A549 (cell line): ENCODE data around the gene ARL11. TPM values are rescaled to one million over a fixed set of nuclear protein-coding genes. Genes with fewer than 3 reads are reported as not detected.
A peak's percentile ranks its signal among the peaks of the same experiment; 100 is the strongest.

Experiments
- ATAC-seq, 2 experiments: fragments of 200-7000 bp in 1 of 2; fragments of >200 bp in 1 of 2; cut with Nextera tagmentation in 1 of 2; cut with Tn5 transposase in 1 of 2; 3 replicates each; pipeline versions ENCODE4 v1.8.0 to v1.9.1; 2018 to 2020; ENCODE audit warnings: mild to moderate bottlenecking in 1 of 2, moderate library complexity in 1 of 2
- CTCF ChIA-PET: fragments of 300-600 bp; sonication (Branson Sonifier 250); formaldehyde crosslinking; extraction: SDS; loops from one replicate; lab custom pipeline; 2021; ENCODE audit warnings: antibody characterized with exemption, inconsistent platforms; lab: Yijun Ruan, JAX
- POLR2A ChIA-PET: fragments of 350-600 bp; formaldehyde crosslinking; extraction: SDS; loops from one replicate; lab custom pipeline; 2021; ENCODE audit warnings: antibody characterized with exemption, inconsistent platforms; lab: Yijun Ruan, JAX
- DNase-seq, 2 experiments: peaks; one replicate each; pipeline versions ENCODE4 v3.0.0 to v3.0.0-alpha.2; 2011 to 2016; ENCODE audit warnings: low read depth in 1 of 2, low spot score in 1 of 2
- FAIRE-seq: peaks from 2 replicates; lab custom pipeline; 2011; peaks lifted over from hg19 to GRCh38; lab: Jason Lieb, UNC
- H3K27ac ChIP-seq, 2 experiments: fragments of >200 bp; sonication (Bioruptor Twin); formaldehyde crosslinking; 3 replicates each; pipeline ENCODE4 v1.5.1; 2016 to 2017
- H3K4me1 ChIP-seq: fragments of >200 bp; sonication (Bioruptor Twin); formaldehyde crosslinking; 3 replicates; pipeline ENCODE4 v1.6.1; 2016
- H3K4me2 ChIP-seq: fragments of >200 bp; sonication (Bioruptor Twin); formaldehyde crosslinking; 3 replicates; pipeline ENCODE4 v1.6.1; 2016
- H3K4me3 ChIP-seq: fragments of >200 bp; sonication (Bioruptor Twin); formaldehyde crosslinking; 3 replicates; pipeline ENCODE4 v1.5.1; 2016
- H3K9me3 ChIP-seq: fragments of >200 bp; sonication (Bioruptor Twin); formaldehyde crosslinking; 3 replicates; pipeline ENCODE4 v1.6.1; 2016
- CBX2 ChIP-seq: fragments of 200-600 bp; sonication (generic); IDR thresholded peaks from 2 replicates; pipeline ENCODE4 v1.6.1; 2016; ENCODE audit warnings: low read depth, mild to moderate bottlenecking, borderline replicate concordance
- CHD4 ChIP-seq: fragments of 200-600 bp; sonication (generic); IDR thresholded peaks from 2 replicates; pipeline ENCODE4 v1.6.1; 2016; ENCODE audit warnings: antibody characterized with exemption, mild to moderate bottlenecking, borderline replicate concordance
- EHF ChIP-seq: fragments of 250-450 bp; sonication (Bioruptor Pico); IDR thresholded peaks from 2 replicates; pipeline ENCODE4 v1.5.0; 2020; ENCODE audit warnings: mild to moderate bottlenecking
- ESRRA ChIP-seq: fragments of 150-350 bp; IDR thresholded peaks from 2 replicates; pipeline ENCODE4 v1.6.1; 2014; ENCODE audit warnings: mild to moderate bottlenecking, low read length, borderline replicate concordance
- FOSL2 ChIP-seq, 2 experiments: fragments of 450-650 bp in 1 of 2; fragments of >200 bp in 1 of 2; sonication (Bioruptor Twin) in 1 of 2; formaldehyde crosslinking; IDR thresholded peaks; 2 replicates each; pipeline versions ENCODE4 v1.5.0 to v1.6.1; 2016 to 2020; ENCODE audit warnings: mild to moderate bottlenecking in 1 of 2, moderate library complexity in 1 of 2
- FOXS1 ChIP-seq: fragments of 250-450 bp; sonication (Bioruptor Pico); IDR thresholded peaks from 2 replicates; pipeline ENCODE4 v1.5.0; 2020; ENCODE audit warnings: mild to moderate bottlenecking, moderate library complexity
- HEYL ChIP-seq: fragments of 250-450 bp; sonication (Bioruptor Pico); IDR thresholded peaks from 2 replicates; pipeline ENCODE4 v1.8.0; 2021; ENCODE audit warnings: mild to moderate bottlenecking, moderate library complexity
- HOXA7 ChIP-seq: fragments of 250-450 bp; sonication (Bioruptor Pico); IDR thresholded peaks from 2 replicates; pipeline ENCODE4 v1.5.0; 2020; ENCODE audit warnings: mild to moderate bottlenecking, moderate library complexity
- JUNB ChIP-seq: fragments of >200 bp; sonication (Bioruptor Twin); formaldehyde crosslinking; IDR thresholded peaks from 2 replicates; pipeline ENCODE4 v1.6.1; 2016
- KDM1A ChIP-seq: fragments of 200-600 bp; sonication (generic); IDR thresholded peaks from 2 replicates; pipeline ENCODE4 v1.6.1; 2016; ENCODE audit warnings: low read depth, mild to moderate bottlenecking
- KDM5A ChIP-seq: fragments of 200-600 bp; sonication (generic); IDR thresholded peaks from 2 replicates; pipeline ENCODE4 v1.6.1; 2016; ENCODE audit warnings: antibody characterized with exemption, mild to moderate bottlenecking
- MAFK ChIP-seq: fragments of 450-650 bp; IDR thresholded peaks from 2 replicates; pipeline ENCODE4 v1.6.1; 2014; ENCODE audit not compliant: partially characterized antibody
- MAZ ChIP-seq: fragments of 150-350 bp; IDR thresholded peaks from 2 replicates; pipeline ENCODE4 v1.6.1; 2014; ENCODE audit warnings: antibody characterized with exemption, low read depth, low read length, borderline replicate concordance
- NPAS2 ChIP-seq: fragments of 250-450 bp; sonication (Bioruptor Pico); IDR thresholded peaks from 2 replicates; pipeline ENCODE4 v1.8.0; 2022; ENCODE audit warnings: mild to moderate bottlenecking, moderate library complexity, borderline replicate concordance
- POLR2A ChIP-seq: IDR thresholded peaks from 2 replicates; pipeline ENCODE4 v1.6.1; 2012; ENCODE audit warnings: mild to moderate bottlenecking, low read length
- POLR2AphosphoS2 ChIP-seq: conservative IDR thresholded peaks from 2 replicates; pipeline ENCODE4 v1.6.1; 2012; ENCODE audit warnings: low read length, improper control_type of control experiment, inconsistent platforms
- RARB ChIP-seq: fragments of 250-450 bp; sonication (Bioruptor Pico); IDR thresholded peaks from 2 replicates; pipeline ENCODE4 v1.8.0; 2021; ENCODE audit warnings: mild to moderate bottlenecking, moderate library complexity
- SMC3 ChIP-seq: fragments of >200 bp; sonication (Bioruptor Twin); formaldehyde crosslinking; IDR thresholded peaks from 3 replicates; pipeline ENCODE4 v1.6.1; 2018; ENCODE audit warnings: inconsistent platforms
- SREBF2 ChIP-seq: fragments of 450-650 bp; IDR thresholded peaks from 2 replicates; pipeline ENCODE4 v1.6.1; 2014; ENCODE audit warnings: mild to moderate bottlenecking, moderate library complexity
- TP53 ChIP-seq: fragments of 250-450 bp; sonication (Bioruptor Pico); IDR thresholded peaks from 2 replicates; pipeline ENCODE4 v1.5.0; 2021; ENCODE audit warnings: mild to moderate bottlenecking, moderate library complexity
- ZC3H11A ChIP-seq: fragments of 450-650 bp; IDR thresholded peaks from 2 replicates; pipeline ENCODE4 v1.6.1; 2014; ENCODE audit warnings: antibody characterized with exemption, mild to moderate bottlenecking
- ZSCAN20 ChIP-seq: fragments of 250-450 bp; sonication (Bioruptor Pico); IDR thresholded peaks from 2 replicates; pipeline ENCODE4 v1.8.0; 2022; ENCODE audit warnings: mild to moderate bottlenecking, moderate library complexity
- WGBS: methylation state at CpG from one replicate; pipeline ENCODE4 v1.1.6; 2017; ENCODE audit errors: missing lambda C conversion rate; 5-methylcytosine and 5-hydroxymethylcytosine counted together
- polyA plus RNA-seq, 4 experiments: library from polyadenylated mRNA; depleted of rRNA in 3 of 4; stranded (reverse); fragments of >200 nt; fragmentation: RNase III in 1 of 4; extraction: RNeasy Plus Mini Kit Qiagen cat#74134 plus additional on column Dnase treatment in 1 of 4; gene quantifications; 2 replicates in 3 of 4; 3 replicates in 1 of 4; pipeline ENCODE4 v1.2.3, GENCODE V29; 2011 to 2017
- TF ChIP-seq, protein P1 (sequence below): fragments of 150-350 bp; IDR thresholded peaks from 2 replicates; pipeline ENCODE4 v1.6.1; 2014; ENCODE audit warnings: low read depth, mild to moderate bottlenecking, low read length
- TF ChIP-seq, protein P2 (sequence below): fragments of 250-450 bp; sonication (Bioruptor Pico); IDR thresholded peaks from 2 replicates; pipeline ENCODE4 v1.5.0; 2021; ENCODE audit warnings: mild to moderate bottlenecking, moderate library complexity, borderline replicate concordance
- TF ChIP-seq, protein P3 (sequence below): IDR thresholded peaks from 2 replicates; pipeline ENCODE4 v1.6.1; 2012
- TF ChIP-seq, protein P4 (sequence below): IDR thresholded peaks from 2 replicates; pipeline ENCODE4 v1.6.1; 2012; ENCODE audit warnings: low read depth, borderline replicate concordance
- TF ChIP-seq, protein P5 (sequence below): fragments of >200 bp; sonication (Bioruptor Twin); formaldehyde crosslinking; IDR thresholded peaks from 3 replicates; pipeline ENCODE4 v1.6.1; 2016
- TF ChIP-seq, protein P6 (sequence below): fragments of >200 bp; sonication (Bioruptor Twin); formaldehyde crosslinking; IDR thresholded peaks from 3 replicates; pipeline ENCODE4 v1.5.1; 2016

Gene ARL11
- polyA plus RNA-seq, 2 of the 4 experiments (the other 2 are of a cell fraction): not detected

DNA sequence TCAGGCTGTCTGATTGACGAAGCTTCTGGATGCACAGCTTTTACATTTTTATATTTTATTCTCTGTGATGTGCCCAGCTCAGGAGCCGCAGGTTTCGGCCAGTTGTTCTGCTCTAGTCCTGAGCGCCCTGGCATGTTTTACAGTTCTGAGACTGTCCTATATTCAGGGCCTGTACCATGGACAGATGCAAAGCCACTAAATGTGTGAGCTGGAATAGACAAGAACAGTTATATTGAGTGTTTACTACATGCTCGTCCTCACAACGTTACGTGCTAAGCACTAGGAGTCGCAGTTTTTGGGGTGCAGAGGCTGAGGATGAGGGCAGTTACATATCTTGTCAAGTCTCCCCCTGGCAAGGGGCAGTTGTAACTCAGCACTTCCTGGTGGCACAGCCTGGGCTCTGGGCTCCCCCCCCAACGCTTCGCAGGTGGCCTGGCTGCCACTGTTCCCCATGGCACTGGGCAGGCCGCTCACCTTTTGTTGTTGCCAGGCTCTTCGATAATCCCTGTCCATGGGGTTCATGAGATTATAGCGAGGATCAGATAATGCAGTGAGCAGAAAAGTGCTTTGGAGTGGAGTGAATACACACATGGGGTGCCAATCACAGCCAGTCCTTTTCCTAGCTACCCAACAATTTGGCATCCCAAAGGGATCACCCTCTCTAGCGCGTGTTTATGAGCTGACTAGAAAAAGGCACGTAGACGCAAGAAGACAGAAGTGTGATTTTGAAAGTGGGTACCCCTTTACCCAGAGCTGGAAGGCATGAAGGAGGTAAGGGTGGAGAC, 23.5 kb downstream of the ARL11 start:
- ATAC-seq (no peak), DNase-seq (no peak), FAIRE-seq (no peak)
- H3K27ac ChIP-seq: no peak overlapping the region
- H3K4me3 ChIP-seq: no peak overlapping the region
- TF ChIP-seq CHD4: no peak
- TF ChIP-seq, protein P1, sequence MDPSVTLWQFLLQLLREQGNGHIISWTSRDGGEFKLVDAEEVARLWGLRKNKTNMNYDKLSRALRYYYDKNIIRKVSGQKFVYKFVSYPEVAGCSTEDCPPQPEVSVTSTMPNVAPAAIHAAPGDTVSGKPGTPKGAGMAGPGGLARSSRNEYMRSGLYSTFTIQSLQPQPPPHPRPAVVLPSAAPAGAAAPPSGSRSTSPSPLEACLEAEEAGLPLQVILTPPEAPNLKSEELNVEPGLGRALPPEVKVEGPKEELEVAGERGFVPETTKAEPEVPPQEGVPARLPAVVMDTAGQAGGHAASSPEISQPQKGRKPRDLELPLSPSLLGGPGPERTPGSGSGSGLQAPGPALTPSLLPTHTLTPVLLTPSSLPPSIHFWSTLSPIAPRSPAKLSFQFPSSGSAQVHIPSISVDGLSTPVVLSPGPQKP: no peak
- no peak for TF ChIP-seq RARB (CRISPR knock-in tag)
- TF ChIP-seq MAZ: no peak
- TF ChIP-seq, protein P2, sequence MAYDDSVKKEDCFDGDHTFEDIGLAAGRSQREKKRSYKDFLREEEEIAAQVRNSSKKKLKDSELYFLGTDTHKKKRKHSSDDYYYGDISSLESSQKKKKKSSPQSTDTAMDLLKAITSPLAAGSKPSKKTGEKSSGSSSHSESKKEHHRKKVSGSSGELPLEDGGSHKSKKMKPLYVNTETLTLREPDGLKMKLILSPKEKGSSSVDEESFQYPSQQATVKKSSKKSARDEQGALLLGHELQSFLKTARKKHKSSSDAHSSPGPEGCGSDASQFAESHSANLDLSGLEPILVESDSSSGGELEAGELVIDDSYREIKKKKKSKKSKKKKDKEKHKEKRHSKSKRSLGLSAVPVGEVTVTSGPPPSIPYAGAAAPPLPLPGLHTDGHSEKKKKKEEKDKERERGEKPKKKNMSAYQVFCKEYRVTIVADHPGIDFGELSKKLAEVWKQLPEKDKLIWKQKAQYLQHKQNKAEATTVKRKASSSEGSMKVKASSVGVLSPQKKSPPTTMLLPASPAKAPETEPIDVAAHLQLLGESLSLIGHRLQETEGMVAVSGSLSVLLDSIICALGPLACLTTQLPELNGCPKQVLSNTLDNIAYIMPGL (CRISPR knock-in tag): no peak
- no peak for TF ChIP-seq CBX2
- no peak for TF ChIP-seq FOSL2 (IDR thresholded peaks at IDR 0.05)
- TF ChIP-seq FOSL2 (CRISPR knock-in tag; IDR thresholded peaks at IDR 0.05): no peak
- no peak for TF ChIP-seq ZC3H11A
- TF ChIP-seq EHF (CRISPR knock-in tag): no peak
- no peak for TF ChIP-seq HOXA7
- TF ChIP-seq TP53 (CRISPR knock-in tag): no peak
- TF ChIP-seq POLR2A: no peak
- TF ChIP-seq NPAS2 (CRISPR knock-in tag): no peak
- TF ChIP-seq KDM5A: no peak
- no peak for TF ChIP-seq MAFK
- WGBS: 90% methylated on average over 17 of the region's 17 CpGs
- CTCF ChIA-PET: interaction anchor here (0.7 to 1.2 kb wide), 4 partner anchors 191 to 1260 kb away, joined by 3 read pairs; partner anchors contain the start of gene SPRYD7
- POLR2A ChIA-PET: no interaction called here
- peaks cover 8% of the 10 kb centered on the region; the same call in 1 of the 3 replicates for H3K4me1 ChIP-seq
- no peak overlapping the region for H3K4me2 ChIP-seq
- no peaks in the 10 kb centered on the region for H3K9me3 ChIP-seq

DNA sequence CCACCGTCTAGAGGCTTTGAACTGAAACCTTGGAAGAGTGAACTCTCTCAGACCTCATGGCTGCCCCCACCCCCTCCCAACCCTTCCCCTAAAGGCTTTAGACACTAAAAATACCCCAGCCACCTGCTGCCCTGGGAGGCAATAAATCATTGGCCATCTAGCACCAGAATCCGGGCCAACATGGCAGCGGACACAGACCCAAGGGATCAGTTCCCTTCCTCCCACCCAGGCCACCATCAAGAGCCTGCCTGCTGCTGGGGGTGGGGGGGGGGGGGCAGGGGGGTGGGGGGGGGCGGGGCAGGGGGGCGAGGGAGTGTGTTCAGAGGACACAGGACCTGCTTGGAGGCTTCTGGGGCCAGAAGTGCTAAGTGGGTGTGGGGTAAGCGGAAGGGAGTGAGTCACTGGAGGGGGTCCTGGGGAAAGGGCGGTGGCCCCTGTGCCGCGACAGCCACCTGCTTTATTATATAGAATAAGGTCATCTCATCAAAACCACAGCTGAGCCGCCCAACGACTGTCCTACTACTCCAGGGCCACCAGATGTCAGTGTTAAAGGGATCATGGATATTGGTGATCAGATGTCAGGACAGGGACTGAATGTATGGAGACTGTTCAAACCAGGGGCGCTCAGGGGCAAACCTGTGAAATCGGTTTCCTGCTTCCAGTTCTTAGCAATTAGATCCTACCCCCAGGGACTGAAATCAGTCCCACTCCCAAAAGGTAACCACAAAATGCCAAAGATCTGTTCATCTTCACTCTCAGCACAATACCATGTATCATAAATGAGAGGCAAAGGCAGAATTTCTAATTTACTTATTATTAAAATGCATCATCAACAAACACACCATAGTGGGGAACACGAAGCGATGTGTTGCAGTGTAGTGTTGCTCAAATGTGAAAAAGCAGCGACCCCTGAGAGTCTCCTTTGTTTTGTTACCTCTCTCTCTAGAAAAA, 24.3 kb downstream of the ARL11 start:
- no peak overlapping the region for H3K4me2 ChIP-seq
- H3K4me1 ChIP-seq: peaks cover 8% of the 10 kb centered on the region; the same call in 1 of the 3 replicates
- 43% methylated on average over 12 of the region's 16 CpGs for WGBS
- ATAC-seq: peak; percentile 78 to 87; a peak in 5 of 6 replicates
- H3K9me3 ChIP-seq: no peaks in the 10 kb centered on the region
- POLR2A ChIA-PET: no interaction called here
- no peak for FAIRE-seq
- H3K27ac ChIP-seq: no peak overlapping the region
- no peak overlapping the region for H3K4me3 ChIP-seq
- CTCF ChIA-PET: interaction anchor here (0.7 kb wide), 1 partner anchor 191 kb away, joined by 3 read pairs; no protein-coding TSS in a partner anchor
- DNase-seq: peak; percentile 52 to 58
- TF ChIP-seq, protein P3, sequence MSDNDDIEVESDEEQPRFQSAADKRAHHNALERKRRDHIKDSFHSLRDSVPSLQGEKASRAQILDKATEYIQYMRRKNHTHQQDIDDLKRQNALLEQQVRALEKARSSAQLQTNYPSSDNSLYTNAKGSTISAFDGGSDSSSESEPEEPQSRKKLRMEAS: no peak
- TF ChIP-seq ESRRA (no peak), HEYL (CRISPR knock-in tag) (no peak), SMC3 (peak; percentile 38), KDM1A (no peak), FOXS1 (CRISPR knock-in tag) (no peak), JUNB (no peak), ZSCAN20 (CRISPR knock-in tag) (no peak), POLR2A (no peak), TP53 (CRISPR knock-in tag) (no peak), CBX2 (no peak), SREBF2 (no peak), HOXA7 (no peak), POLR2AphosphoS2 (no peak)
- TF ChIP-seq, protein P4, sequence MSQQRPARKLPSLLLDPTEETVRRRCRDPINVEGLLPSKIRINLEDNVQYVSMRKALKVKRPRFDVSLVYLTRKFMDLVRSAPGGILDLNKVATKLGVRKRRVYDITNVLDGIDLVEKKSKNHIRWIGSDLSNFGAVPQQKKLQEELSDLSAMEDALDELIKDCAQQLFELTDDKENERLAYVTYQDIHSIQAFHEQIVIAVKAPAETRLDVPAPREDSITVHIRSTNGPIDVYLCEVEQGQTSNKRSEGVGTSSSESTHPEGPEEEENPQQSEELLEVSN: no peak
- TF ChIP-seq, protein P5, sequence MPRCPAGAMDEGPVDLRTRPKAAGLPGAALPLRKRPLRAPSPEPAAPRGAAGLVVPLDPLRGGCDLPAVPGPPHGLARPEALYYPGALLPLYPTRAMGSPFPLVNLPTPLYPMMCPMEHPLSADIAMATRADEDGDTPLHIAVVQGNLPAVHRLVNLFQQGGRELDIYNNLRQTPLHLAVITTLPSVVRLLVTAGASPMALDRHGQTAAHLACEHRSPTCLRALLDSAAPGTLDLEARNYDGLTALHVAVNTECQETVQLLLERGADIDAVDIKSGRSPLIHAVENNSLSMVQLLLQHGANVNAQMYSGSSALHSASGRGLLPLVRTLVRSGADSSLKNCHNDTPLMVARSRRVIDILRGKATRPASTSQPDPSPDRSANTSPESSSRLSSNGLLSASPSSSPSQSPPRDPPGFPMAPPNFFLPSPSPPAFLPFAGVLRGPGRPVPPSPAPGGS: no peak
- TF ChIP-seq, protein P6, sequence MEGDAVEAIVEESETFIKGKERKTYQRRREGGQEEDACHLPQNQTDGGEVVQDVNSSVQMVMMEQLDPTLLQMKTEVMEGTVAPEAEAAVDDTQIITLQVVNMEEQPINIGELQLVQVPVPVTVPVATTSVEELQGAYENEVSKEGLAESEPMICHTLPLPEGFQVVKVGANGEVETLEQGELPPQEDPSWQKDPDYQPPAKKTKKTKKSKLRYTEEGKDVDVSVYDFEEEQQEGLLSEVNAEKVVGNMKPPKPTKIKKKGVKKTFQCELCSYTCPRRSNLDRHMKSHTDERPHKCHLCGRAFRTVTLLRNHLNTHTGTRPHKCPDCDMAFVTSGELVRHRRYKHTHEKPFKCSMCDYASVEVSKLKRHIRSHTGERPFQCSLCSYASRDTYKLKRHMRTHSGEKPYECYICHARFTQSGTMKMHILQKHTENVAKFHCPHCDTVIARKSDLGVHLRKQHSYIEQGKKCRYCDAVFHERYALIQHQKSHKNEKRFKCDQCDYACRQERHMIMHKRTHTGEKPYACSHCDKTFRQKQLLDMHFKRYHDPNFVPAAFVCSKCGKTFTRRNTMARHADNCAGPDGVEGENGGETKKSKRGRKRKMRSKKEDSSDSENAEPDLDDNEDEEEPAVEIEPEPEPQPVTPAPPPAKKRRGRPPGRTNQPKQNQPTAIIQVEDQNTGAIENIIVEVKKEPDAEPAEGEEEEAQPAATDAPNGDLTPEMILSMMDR: peak; percentile 29
